ENCODE results near the gene DEFB129.

DEFB129 gene

GRCh38 chr20:258963-259362 is 31.9 kb downstream of the DEFB129 start:
- TF ChIP-seq ZNF384 (IDR thresholded peaks at IDR 0.05) (no peak), LEF1 (IDR thresholded peaks at IDR 0.05; ENCODE audit: borderline replicate concordance) (no peak), SP1 (IDR thresholded peaks at IDR 0.05) (no peak), ELF4 (IDR thresholded peaks at IDR 0.05) (no peak), SUZ12 (IDR thresholded peaks at IDR 0.05) (no peak), TARDBP (IDR thresholded peaks at IDR 0.05) (no peak), FOXK2 (IDR thresholded peaks at IDR 0.05) (no peak), L3MBTL2 (conservative IDR thresholded peaks at IDR 0.05) (no peak), ARNT (IDR thresholded peaks at IDR 0.05) (no peak), PKNOX1 (IDR thresholded peaks at IDR 0.05) (no peak), CTBP1 (IDR thresholded peaks at IDR 0.05; ENCODE audit: borderline replicate concordance) (no peak), FOXA1 (IDR thresholded peaks at IDR 0.05) (no peak), NFRKB (IDR thresholded peaks at IDR 0.05) (no peak), BHLHE40 (IDR thresholded peaks at IDR 0.05; ENCODE audit: borderline replicate concordance) (no peak), FOXM1 (IDR thresholded peaks at IDR 0.05; ENCODE audit: borderline replicate concordance) (no peak), HDGF (IDR thresholded peaks at IDR 0.05; ENCODE audit: borderline replicate concordance) (no peak)
- DNase-seq (ENCODE audit: extremely low spot score): peak; percentile 25
- CTCF ChIA-PET: interaction anchor here (1.7 kb wide), 1 partner anchor 8 kb away, joined by 7 read pairs; no protein-coding TSS in a partner anchor
- POLR2A ChIA-PET: no interaction called here

GRCh38 chr20:259981-260380 is 32.9 kb downstream of the DEFB129 start:
- CTCF ChIA-PET: no interaction called here

GRCh38 chr20:263701-264100 is 36.6 kb downstream of the DEFB129 start:
- ChIA-PET CTCF (no interaction called here), POLR2A (interaction anchor here (1.2 kb wide), 1 partner anchor 61 kb away, joined by 3 read pairs; no protein-coding TSS in a partner anchor)
- TF ChIP-seq PKNOX1 (IDR thresholded peaks at IDR 0.05): no peak
- no peak for TF ChIP-seq ZNF384 (IDR thresholded peaks at IDR 0.05)
- no peak for TF ChIP-seq ARNT (IDR thresholded peaks at IDR 0.05)
- TF ChIP-seq SUZ12 (IDR thresholded peaks at IDR 0.05): no peak
- no peak for TF ChIP-seq BHLHE40 (IDR thresholded peaks at IDR 0.05; ENCODE audit: borderline replicate concordance)
- no peak for TF ChIP-seq FOXM1 (IDR thresholded peaks at IDR 0.05; ENCODE audit: borderline replicate concordance)
- no peak for TF ChIP-seq FOXK2 (IDR thresholded peaks at IDR 0.05)
- no peak for TF ChIP-seq NFRKB (IDR thresholded peaks at IDR 0.05)
- TF ChIP-seq ELF4 (IDR thresholded peaks at IDR 0.05): no peak
- no peak for TF ChIP-seq HDGF (IDR thresholded peaks at IDR 0.05; ENCODE audit: borderline replicate concordance)
- no peak for TF ChIP-seq TARDBP (IDR thresholded peaks at IDR 0.05)
- no peak for TF ChIP-seq SP1 (IDR thresholded peaks at IDR 0.05)
- DNase-seq (ENCODE audit: extremely low spot score): no peak

More at GRCh38 chr20:259981-260380, 32.9 kb downstream of the DEFB129 start:
- TF ChIP-seq SP1 (IDR thresholded peaks at IDR 0.05) (no peak), ELF4 (IDR thresholded peaks at IDR 0.05) (no peak), NFRKB (IDR thresholded peaks at IDR 0.05) (no peak), HDGF (IDR thresholded peaks at IDR 0.05; ENCODE audit: borderline replicate concordance) (no peak), FOXM1 (IDR thresholded peaks at IDR 0.05; ENCODE audit: borderline replicate concordance) (no peak), PKNOX1 (IDR thresholded peaks at IDR 0.05) (no peak), L3MBTL2 (conservative IDR thresholded peaks at IDR 0.05) (no peak), FOXK2 (IDR thresholded peaks at IDR 0.05) (no peak), LEF1 (IDR thresholded peaks at IDR 0.05; ENCODE audit: borderline replicate concordance) (no peak), ARNT (IDR thresholded peaks at IDR 0.05) (no peak), TARDBP (IDR thresholded peaks at IDR 0.05) (no peak)
- POLR2A ChIA-PET: no interaction called here
- DNase-seq (ENCODE audit: extremely low spot score): no peak

GRCh38 chr20:266596-267562 is 39.8 kb downstream of the DEFB129 start:
- CTCF ChIA-PET: interaction anchor here (0.7 to 1.8 kb wide), 6 partner anchors 9 to 63 kb away, joined by 3 to 7 read pairs (median 4); partner anchors contain the start of genes DEFB132 and SOX12
- TF ChIP-seq L3MBTL2 (conservative IDR thresholded peaks at IDR 0.05): peak; percentile 68
- TF ChIP-seq PKNOX1 (IDR thresholded peaks at IDR 0.05): peak; percentile 82
- no peak; the same call in 1 of the 2 replicates for TF ChIP-seq CTBP1 (IDR thresholded peaks at IDR 0.05; ENCODE audit: borderline replicate concordance)
- POLR2A ChIA-PET: interaction anchor here (0.7 to 1.7 kb wide), 4 partner anchors 9 to 81 kb away, joined by 3 to 5 read pairs (median 3); partner anchors contain the start of gene NRSN2
- DNase-seq (ENCODE audit: extremely low spot score): peak; percentile 93

- ChIA-PET CTCF (no interaction called here), POLR2A (no interaction called here)
- no peak for TF ChIP-seq ARNT (IDR thresholded peaks at IDR 0.05)
- no peak for TF ChIP-seq HDGF (IDR thresholded peaks at IDR 0.05; ENCODE audit: borderline replicate concordance)
- DNase-seq (ENCODE audit: extremely low spot score): no peak
Observed at GRCh38 chr20:270517-270916, 43.5 kb downstream of the DEFB129 start.
